Measurements from ENCODE around the gene VEZT. TPM values are rescaled to one million over a fixed set of nuclear protein-coding genes. Genes with fewer than 3 reads are reported as not detected.
"Not testable (repeated sequence)": the region's sequence is repeated elsewhere in the genome, so short reads cannot be mapped to it uniquely, and the experiment has no call there.

The VEZT gene
- total and polyA plus RNA-seq, 9 of the 15 experiments (the other 6 are each of a cell fraction or from before 2014, with no cell fraction given) = 16.1 to 61.5 (median 32.6) TPM

GRCh38 chr12:95196875-95197569 is 20.6 kb upstream of the VEZT start:
- 77% methylated on average over 6 of the region's 7 CpGs for WGBS (ENCODE audit: insufficient coverage, low coverage, missing lambda C conversion rate)
- POLR2A ChIA-PET; H3K27me3 ChIP-seq (ENCODE audit: control insufficient read depth in 2 of 2, insufficient read depth in 2 of 2, low read length in 2 of 2); H3K9me1 ChIP-seq (ENCODE audit: control insufficient read depth, insufficient read depth, low read length); H2AFZ ChIP-seq (ENCODE audit: low read depth, low read length); H3K27ac ChIP-seq (ENCODE audit: extremely low read depth, low read depth, low read length); FAIRE-seq; in situ Hi-C loops (cut with MboI); CTCF ChIA-PET (ENCODE audit: low intra/inter-chr PET ratio); BruUV-seq (replicated peaks); H3K9me3 ChIP-seq (replicated peaks; ENCODE audit: control insufficient read depth, insufficient read depth, low read depth, low read length); ATAC-seq; DNase-seq (ENCODE audit: extremely low read depth in 1 of 4, low spot score in 3 of 4); H4K20me1 ChIP-seq (replicated peaks; ENCODE audit: control insufficient read depth, insufficient read depth, low read length); intact Hi-C loops (cut with micrococcal nuclease); H3K4me3 ChIP-seq; H3K4me2 ChIP-seq (ENCODE audit: insufficient read depth, low read length); H3K9ac ChIP-seq (ENCODE audit: insufficient read depth in 1 of 2, low read depth in 2 of 2, low read length in 2 of 2); H3K36me3 ChIP-seq (ENCODE audit: control insufficient read depth, insufficient read depth, low read length): not testable (repeated sequence)
- Histone ChIP-seq H3K4me1 (replicated peaks in 1 of 2; ENCODE audit: control insufficient read depth in 2 of 2, insufficient read depth in 2 of 2, low read length in 2 of 2) (peaks cover 9 to 17% of the 10 kb centered on the region in 2 experiments; a peak in 4 of 5 replicates), H3K79me2 (ENCODE audit: control insufficient read depth, insufficient read depth, low read length) (peaks cover 27% of the 10 kb centered on the region)

- Histone ChIP-seq H3K9ac (ENCODE audit: insufficient read depth in 1 of 2, low read depth in 2 of 2, low read length in 2 of 2) (no peak overlapping the region), H3K27ac (ENCODE audit: extremely low read depth, low read depth, low read length) (no peak overlapping the region), H3K9me1 (ENCODE audit: control insufficient read depth, insufficient read depth, low read length) (no peaks in the 10 kb centered on the region), H3K27me3 (ENCODE audit: control insufficient read depth in 2 of 2, insufficient read depth in 2 of 2, low read length in 2 of 2) (no peaks in the 10 kb centered on the region), H3K4me2 (ENCODE audit: insufficient read depth, low read length) (no peak overlapping the region), H3K4me3 (no peak overlapping the region), H4K20me1 (replicated peaks; ENCODE audit: control insufficient read depth, insufficient read depth, low read length) (no peaks in the 10 kb centered on the region), H3K4me1 (replicated peaks in 1 of 2; ENCODE audit: control insufficient read depth in 2 of 2, insufficient read depth in 2 of 2, low read length in 2 of 2) (peaks cover 13 to 23% of the 10 kb centered on the region in 2 experiments), H3K36me3 (ENCODE audit: control insufficient read depth, insufficient read depth, low read length) (no peaks in the 10 kb centered on the region; the same call in 2 of the 3 replicates), H2AFZ (ENCODE audit: low read depth, low read length) (no peak overlapping the region), H3K9me3 (replicated peaks; ENCODE audit: control insufficient read depth, insufficient read depth, low read depth, low read length) (no peaks in the 10 kb centered on the region), H3K79me2 (ENCODE audit: control insufficient read depth, insufficient read depth, low read length) (peaks cover 33% of the 10 kb centered on the region)
- intact Hi-C loops (cut with micrococcal nuclease) (no loop called here), in situ Hi-C loops (cut with MboI) (no loop called here)
- DNase-seq (ENCODE audit: extremely low read depth in 1 of 4, low spot score in 3 of 4) = no peak
- no peak for FAIRE-seq
- CTCF ChIA-PET (ENCODE audit: low intra/inter-chr PET ratio) = no interaction called here
- POLR2A ChIA-PET = no interaction called here
- 88% methylated on average over 2 of the region's 2 CpGs for WGBS (ENCODE audit: insufficient coverage, low coverage, missing lambda C conversion rate)
- no peak for ATAC-seq
- no TSS peak for BruUV-seq (replicated peaks)
- no peak for TF ChIP-seq MEF2A (IDR thresholded peaks at IDR 0.05; ENCODE audit: control insufficient read depth, low read depth, low read length)
- no peak for TF ChIP-seq SMC3 (conservative IDR thresholded peaks at IDR 0.05; ENCODE audit: insufficient read depth, low read depth, low read length)
- TF ChIP-seq SRSF9 (IDR thresholded peaks at IDR 0.05; ENCODE audit: borderline replicate concordance, low read depth, low read length) = no peak
- TF ChIP-seq SMARCB1 (IDR thresholded peaks at IDR 0.05; ENCODE audit: insufficient read length, low read depth) = no peak
- no peak for TF ChIP-seq RBM34 (IDR thresholded peaks at IDR 0.05; ENCODE audit: borderline replicate concordance, insufficient read depth, low read length)
- TF ChIP-seq BMI1 (IDR thresholded peaks at IDR 0.05; ENCODE audit: low read length) = no peak
- no peak for TF ChIP-seq ZNF561 (CRISPR knock-in tag; conservative IDR thresholded peaks at IDR 0.05)
- TF ChIP-seq PKNOX1 (IDR thresholded peaks at IDR 0.05) = no peak
These were observed 20.0 kb upstream of the VEZT start for GRCh38 chr12:95197636-95198035.

All from K562 (cell line).